Measurements from ENCODE around the gene PUM2. TPM values are rescaled to one million over a fixed set of nuclear protein-coding genes. Genes with fewer than 3 reads are reported as not detected.
A peak's percentile ranks its signal among the peaks of the same experiment; 100 is the strongest.

The PUM2 gene
- total and polyA plus RNA-seq, 2 of the 13 experiments (the other 11 are each of a cell fraction or from before 2014, with no cell fraction given), result 69.6 to 69.8 TPM

- TF ChIP-seq, protein P1, sequence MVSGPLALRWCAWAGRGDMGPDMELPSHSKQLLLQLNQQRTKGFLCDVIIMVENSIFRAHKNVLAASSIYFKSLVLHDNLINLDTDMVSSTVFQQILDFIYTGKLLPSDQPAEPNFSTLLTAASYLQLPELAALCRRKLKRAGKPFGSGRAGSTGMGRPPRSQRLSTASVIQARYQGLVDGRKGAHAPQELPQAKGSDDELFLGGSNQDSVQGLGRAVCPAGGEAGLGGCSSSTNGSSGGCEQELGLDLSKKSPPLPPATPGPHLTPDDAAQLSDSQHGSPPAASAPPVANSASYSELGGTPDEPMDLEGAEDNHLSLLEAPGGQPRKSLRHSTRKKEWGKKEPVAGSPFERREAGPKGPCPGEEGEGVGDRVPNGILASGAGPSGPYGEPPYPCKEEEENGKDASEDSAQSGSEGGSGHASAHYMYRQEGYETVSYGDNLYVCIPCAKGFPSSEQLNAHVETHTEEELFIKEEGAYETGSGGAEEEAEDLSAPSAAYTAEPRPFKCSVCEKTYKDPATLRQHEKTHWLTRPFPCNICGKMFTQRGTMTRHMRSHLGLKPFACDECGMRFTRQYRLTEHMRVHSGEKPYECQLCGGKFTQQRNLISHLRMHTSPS (CRISPR knock-in tag; IDR thresholded peaks at IDR 0.05; ENCODE audit: low read depth), result 0 out of 2 replicates have a peak, but pooled peaks have one; percentile 26
- TF ChIP-seq ZNF816 (CRISPR knock-in tag; IDR thresholded peaks at IDR 0.05; ENCODE audit: borderline replicate concordance) (no peak), U2AF1 (optimal IDR thresholded peaks at IDR 0.05; ENCODE audit: low read depth, low read length) (no peak), ZBTB38 (CRISPR knock-in tag; IDR thresholded peaks at IDR 0.05) (no peak), ZNF580 (CRISPR knock-in tag; IDR thresholded peaks at IDR 0.05; ENCODE audit: borderline replicate concordance, low read depth) (no peak)
- TF ChIP-seq, protein P2, sequence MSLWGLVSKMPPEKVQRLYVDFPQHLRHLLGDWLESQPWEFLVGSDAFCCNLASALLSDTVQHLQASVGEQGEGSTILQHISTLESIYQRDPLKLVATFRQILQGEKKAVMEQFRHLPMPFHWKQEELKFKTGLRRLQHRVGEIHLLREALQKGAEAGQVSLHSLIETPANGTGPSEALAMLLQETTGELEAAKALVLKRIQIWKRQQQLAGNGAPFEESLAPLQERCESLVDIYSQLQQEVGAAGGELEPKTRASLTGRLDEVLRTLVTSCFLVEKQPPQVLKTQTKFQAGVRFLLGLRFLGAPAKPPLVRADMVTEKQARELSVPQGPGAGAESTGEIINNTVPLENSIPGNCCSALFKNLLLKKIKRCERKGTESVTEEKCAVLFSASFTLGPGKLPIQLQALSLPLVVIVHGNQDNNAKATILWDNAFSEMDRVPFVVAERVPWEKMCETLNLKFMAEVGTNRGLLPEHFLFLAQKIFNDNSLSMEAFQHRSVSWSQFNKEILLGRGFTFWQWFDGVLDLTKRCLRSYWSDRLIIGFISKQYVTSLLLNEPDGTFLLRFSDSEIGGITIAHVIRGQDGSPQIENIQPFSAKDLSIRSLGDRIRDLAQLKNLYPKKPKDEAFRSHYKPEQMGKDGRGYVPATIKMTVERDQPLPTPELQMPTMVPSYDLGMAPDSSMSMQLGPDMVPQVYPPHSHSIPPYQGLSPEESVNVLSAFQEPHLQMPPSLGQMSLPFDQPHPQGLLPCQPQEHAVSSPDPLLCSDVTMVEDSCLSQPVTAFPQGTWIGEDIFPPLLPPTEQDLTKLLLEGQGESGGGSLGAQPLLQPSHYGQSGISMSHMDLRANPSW (CRISPR knock-in tag; IDR thresholded peaks at IDR 0.05; ENCODE audit: borderline replicate concordance), result no peak
These were observed 151.6 kb downstream of the PUM2 start (continued) for GRCh38 chr2:20198796-20199632.

Small RNAs within 50 kb of the gene (small RNA-seq; reads per million reads assigned to genes)
- 0 reads per million in 3 experiments for gene RNU7-113P (ENCODE audit: insufficient read depth in 2 of 3, insufficient read length in 3 of 3, low read depth in 2 of 3, low replicate concordance in 1 of 3)

Other genes starting within 250 kb of the PUM2 start
- 47.5 and 119 TPM in 2 replicates for gene SDC1, start 125.7 kb downstream of the PUM2 start, total RNA-seq (2016; rRNA removed; fragmentation: Illumina TruSeq; extraction: Trizol)
- gene SDC1, start 125.7 kb downstream of the PUM2 start, polyA plus RNA-seq (2011; rRNA removed), result 108 and 113 TPM in 2 replicates
- 192 and 268 TPM in 2 replicates for gene RHOB, start 96.2 kb upstream of the PUM2 start, total RNA-seq (2016; rRNA removed; fragmentation: Illumina TruSeq; extraction: Trizol)
- gene RHOB, start 96.2 kb upstream of the PUM2 start, polyA plus RNA-seq (2011; rRNA removed), result 192 and 237 TPM in 2 replicates